CD4-positive, alpha-beta T cell (primary cell): ENCODE measurements around the gene PNPLA3. TPM values are rescaled to one million over a fixed set of nuclear protein-coding genes. Genes with fewer than 3 reads are reported as not detected.

ENCODE experiments used
- ATAC-seq: fragments of 200-7000 bp; cut with Tn5 transposase; one replicate; pipeline ENCODE4 v1.10.0; 2022; ENCODE audit warnings: mild to moderate bottlenecking; ENCODE audit not compliant: poor library complexity
- CTCF ChIA-PET: fragments of 350-600 bp; sonication (Branson Sonifier 250); formaldehyde crosslinking; loops from one replicate; lab custom pipeline; 2021; ENCODE audit warnings: antibody characterized with exemption, inconsistent platforms; lab: Charles Lee
- POLR2A ChIA-PET: fragments of 350-600 bp; sonication (Branson Sonifier 250); formaldehyde crosslinking; loops from one replicate; lab custom pipeline; 2021; ENCODE audit warnings: antibody characterized with exemption, inconsistent platforms; lab: Charles Lee
- DNase-seq, 14 experiments: peaks; one replicate each; pipeline ENCODE4 v3.0.0-alpha.2; 2013 to 2020; ENCODE audit warnings: mixed read lengths in 2 of 14
- H3K27ac ChIP-seq, 2 donors: one replicate each; pipeline versions ENCODE4 v1.5.1 to v1.7.0; 2013; ENCODE audit warnings: low read length in 2 of 2, low read depth in 1 of 2, mild to moderate bottlenecking in 1 of 2
- H3K27me3 ChIP-seq, 2 experiments: 1 replicate in 1 of 2; 2 replicates in 1 of 2; pipeline versions ENCODE4 v1.6.1 to v1.7.0; 2013; ENCODE audit warnings: low read length in 2 of 2, control low read depth in 1 of 2, mild to moderate bottlenecking in 1 of 2, moderate library complexity in 1 of 2; ENCODE audit not compliant: insufficient read depth in 2 of 2, control insufficient read depth in 1 of 2
- H3K36me3 ChIP-seq: one replicate; pipeline ENCODE4 v1.6.1; 2013; ENCODE audit warnings: low read length, control low read depth; ENCODE audit not compliant: insufficient read depth
- H3K4me1 ChIP-seq: one replicate; pipeline ENCODE4 v1.6.1; 2013; ENCODE audit warnings: low read length, control low read depth; ENCODE audit not compliant: insufficient read depth
- H3K4me3 ChIP-seq: one replicate; pipeline ENCODE4 v1.5.1; 2013; ENCODE audit warnings: mild to moderate bottlenecking, low read length, moderate library complexity
- H3K9me3 ChIP-seq, 2 experiments: 1 replicate in 1 of 2; 2 replicates in 1 of 2; pipeline versions ENCODE4 v1.6.1 to v1.7.0; 2013; ENCODE audit warnings: low read length in 2 of 2, mild to moderate bottlenecking in 2 of 2, control low read depth in 1 of 2, moderate library complexity in 1 of 2; ENCODE audit not compliant: control insufficient read depth in 1 of 2, insufficient read depth in 1 of 2
- H3K27ac Mint-ChIP-seq: one replicate; pipeline ENCODE4 v1.8.0; 2020; ENCODE audit warnings: mixed read lengths
- H3K27me3 Mint-ChIP-seq: one replicate; pipeline ENCODE4 v1.8.0; 2021; ENCODE audit warnings: mixed read lengths
- H3K36me3 Mint-ChIP-seq: one replicate; pipeline ENCODE4 v1.8.0; 2021; ENCODE audit warnings: low read depth, mixed read lengths
- H3K4me1 Mint-ChIP-seq: one replicate; pipeline ENCODE4 v1.8.0; 2021; ENCODE audit warnings: low read depth, mixed read lengths
- H3K4me3 Mint-ChIP-seq: one replicate; pipeline ENCODE4 v1.8.0; 2020; ENCODE audit warnings: mild to moderate bottlenecking, mixed read lengths
- H3K9me3 Mint-ChIP-seq: one replicate; pipeline ENCODE4 v1.8.0; 2020; ENCODE audit warnings: mixed read lengths
- CTCF ChIP-seq: fragments of 200-600 bp; IDR thresholded peaks from one replicate; pipeline ENCODE4 v1.8.0; 2022; ENCODE audit warnings: antibody characterized with exemption, mild to moderate bottlenecking
- intact Hi-C, 2 experiments: fragments of 100-400 bp; cut with DNase I in 1 of 2; cut with micrococcal nuclease in 1 of 2; formaldehyde crosslinking; loops; one replicate each; pipeline versions ENCODE4 v1.15.1 to v1.9.0; 2023 to 2025; cut with DNase I, micrococcal nuclease
- total RNA-seq, 174 experiments: library from RNA in 2 of 174; stranded (reverse) in 2 of 174; gene quantifications; one replicate each; pipeline ENCODE4 v1.2.3 and lab custom pipeline; 2021 to 2026

Gene PNPLA3
- total RNA-seq, 2 experiments from 2014 or later: not detected

- H3K4me3 Mint-ChIP-seq: no peak overlapping the region
- H3K9me3 ChIP-seq: no peaks in the 10 kb centered on the region
- H3K4me1 ChIP-seq: peaks cover 8% of the 10 kb centered on the region
- ChIA-PET CTCF (no interaction called here), POLR2A (no interaction called here)
- H3K36me3 Mint-ChIP-seq: peaks cover 74% of the 10 kb centered on the region
- DNase-seq (no peak), ATAC-seq (no peak)
- H3K27ac Mint-ChIP-seq: no peak overlapping the region
- H3K36me3 ChIP-seq: peaks cover 66% of the 10 kb centered on the region
- H3K27ac ChIP-seq: no peak overlapping the region
- no peak overlapping the region for H3K4me3 ChIP-seq
- H3K9me3 Mint-ChIP-seq: no peaks in the 10 kb centered on the region
- intact Hi-C loops: no loop called here
- no peaks in the 10 kb centered on the region for H3K27me3 Mint-ChIP-seq
- H3K27me3 ChIP-seq: no peaks in the 10 kb centered on the region
- no peak for TF ChIP-seq CTCF
- peaks cover 20% of the 10 kb centered on the region for H3K4me1 Mint-ChIP-seq
Measured at GRCh38 chr22:43964314-43964857, 40.8 kb downstream of the PNPLA3 start.

GRCh38 chr22:43967069-43967468, 43.5 kb downstream of the PNPLA3 start:
- H3K27ac Mint-ChIP-seq: no peak overlapping the region

GRCh38 chr22:43968614-43969013, 45.0 kb downstream of the PNPLA3 start:
- Histone ChIP-seq H3K27me3 (no peaks in the 10 kb centered on the region), H3K9me3 (no peaks in the 10 kb centered on the region), H3K4me3 (no peak overlapping the region), H3K36me3 (peaks cover 81% of the 10 kb centered on the region), H3K4me1 (no peaks in the 10 kb centered on the region), H3K27ac (no peak overlapping the region)
- intact Hi-C loops: no loop called here
- ATAC-seq (no peak), DNase-seq (no peak)
- POLR2A ChIA-PET: no interaction called here
- H3K27ac Mint-ChIP-seq: no peak overlapping the region
- TF ChIP-seq CTCF: no peak
- no peak overlapping the region for H3K4me3 Mint-ChIP-seq
- peaks cover 97% of the 10 kb centered on the region for H3K36me3 Mint-ChIP-seq
- no peaks in the 10 kb centered on the region for H3K4me1 Mint-ChIP-seq
- H3K27me3 Mint-ChIP-seq: no peaks in the 10 kb centered on the region
- CTCF ChIA-PET: no interaction called here
- H3K9me3 Mint-ChIP-seq: no peaks in the 10 kb centered on the region

More at GRCh38 chr22:43967069-43967468, 43.5 kb downstream of the PNPLA3 start:
- no peaks in the 10 kb centered on the region for H3K4me1 ChIP-seq
- no peaks in the 10 kb centered on the region for H3K27me3 ChIP-seq
- ATAC-seq (no peak), DNase-seq (no peak)
- no peaks in the 10 kb centered on the region for H3K9me3 Mint-ChIP-seq
- peaks cover 5% of the 10 kb centered on the region for H3K4me1 Mint-ChIP-seq
- CTCF ChIA-PET: no interaction called here
- peaks cover 76% of the 10 kb centered on the region for H3K36me3 ChIP-seq
- H3K36me3 Mint-ChIP-seq: peaks cover 94% of the 10 kb centered on the region
- no peak overlapping the region for H3K4me3 ChIP-seq
- H3K27me3 Mint-ChIP-seq: no peaks in the 10 kb centered on the region
- H3K9me3 ChIP-seq: no peaks in the 10 kb centered on the region
- H3K4me3 Mint-ChIP-seq: no peak overlapping the region
- POLR2A ChIA-PET: no interaction called here
- TF ChIP-seq CTCF: no peak
- no peak overlapping the region for H3K27ac ChIP-seq
- intact Hi-C loops: no loop called here
